CD4-positive, alpha-beta T cell treated with Interleukin-6 for 4 hours (primary cell): ENCODE measurements around the gene SDHC.
A peak's percentile ranks its signal among the peaks of the same experiment; 100 is the strongest.
"Not testable (repeated sequence)": the region's sequence is repeated elsewhere in the genome, so short reads cannot be mapped to it uniquely, and the experiment has no call there.

ENCODE experiments used
- DNase-seq: peaks from one replicate; pipeline ENCODE4 v3.0.0-alpha.2; 2020; ENCODE audit warnings: mixed read lengths

SDHC gene

DNA sequence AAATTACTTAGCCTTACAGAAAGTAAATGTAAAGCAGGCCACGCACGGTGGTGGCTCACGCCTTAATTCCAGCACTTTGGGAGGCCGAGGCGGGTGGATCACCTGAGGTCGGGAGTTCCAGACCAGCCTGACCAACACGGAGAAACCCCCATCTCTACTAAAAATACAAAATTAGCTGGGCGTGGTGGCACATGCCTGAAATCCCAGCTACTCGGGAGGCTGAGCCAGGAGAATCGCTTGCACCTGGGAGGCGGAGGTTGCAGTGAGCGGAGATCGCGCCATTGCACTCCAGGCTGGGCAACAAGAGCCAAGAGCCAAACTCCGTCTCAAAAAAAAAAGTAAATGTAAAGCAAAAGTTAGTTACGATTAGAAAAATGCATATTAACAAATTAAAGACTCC is 75.0 kb downstream of the SDHC start:
- not testable (repeated sequence) for DNase-seq

DNA sequence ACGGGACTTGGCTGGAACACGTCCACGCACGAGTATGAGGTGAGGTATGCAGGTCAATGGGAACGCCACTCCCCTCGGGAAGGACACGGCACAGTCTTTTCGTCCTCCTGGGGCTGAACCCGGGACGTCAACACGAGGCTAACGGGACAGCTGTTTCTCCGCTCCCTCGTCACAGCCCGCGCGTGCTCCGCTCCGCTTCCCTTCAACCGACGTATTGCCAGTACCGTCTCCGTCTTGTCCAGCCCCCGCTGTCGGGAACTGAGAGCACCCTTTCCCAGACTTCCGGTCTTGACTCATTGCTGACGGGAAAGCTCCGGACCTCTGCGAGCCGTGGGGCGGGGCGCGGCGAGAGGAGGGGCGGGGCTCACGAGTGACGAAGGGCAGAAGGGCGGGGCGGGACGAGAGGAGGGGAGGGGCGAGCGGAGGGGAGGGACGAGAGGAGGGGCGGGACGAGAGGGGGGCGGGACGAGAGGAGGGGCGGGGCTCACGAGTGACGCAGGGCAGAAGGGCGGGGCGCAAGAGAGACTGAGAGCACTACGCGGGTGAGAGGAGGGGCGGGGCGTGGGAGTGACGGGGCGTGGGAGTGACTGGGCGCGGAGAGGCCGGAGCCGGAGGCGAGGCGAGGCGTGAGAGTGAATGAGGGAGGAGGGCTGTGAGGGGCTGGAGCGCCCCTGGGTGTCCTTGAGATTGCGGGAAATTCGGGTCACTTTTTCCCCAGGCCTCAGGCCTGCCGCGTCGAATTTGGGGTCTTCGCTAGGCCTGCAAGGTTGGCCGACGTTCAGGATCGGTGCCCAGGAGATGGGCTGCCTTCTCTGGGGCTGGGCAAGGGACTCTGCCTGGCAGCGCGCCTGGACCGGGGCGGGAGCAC is 75.7 kb downstream of the SDHC start:
- DNase-seq: peak; percentile 97

DNA sequence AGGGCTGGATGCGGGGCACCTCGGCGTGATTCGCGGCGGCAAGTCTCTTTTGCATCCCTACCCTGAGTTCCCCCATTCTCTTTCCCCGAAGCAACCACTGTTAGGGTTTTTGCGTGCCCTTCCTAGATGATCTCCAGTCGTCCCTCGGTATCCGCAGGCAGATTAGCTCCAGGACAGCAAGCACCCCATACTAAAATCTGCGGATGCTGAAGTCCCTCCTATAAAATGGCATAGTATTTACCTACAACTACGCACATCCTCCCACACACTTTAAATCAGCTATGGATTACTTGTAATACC is 76.3 kb downstream of the SDHC start:
- no peak for DNase-seq

DNA sequence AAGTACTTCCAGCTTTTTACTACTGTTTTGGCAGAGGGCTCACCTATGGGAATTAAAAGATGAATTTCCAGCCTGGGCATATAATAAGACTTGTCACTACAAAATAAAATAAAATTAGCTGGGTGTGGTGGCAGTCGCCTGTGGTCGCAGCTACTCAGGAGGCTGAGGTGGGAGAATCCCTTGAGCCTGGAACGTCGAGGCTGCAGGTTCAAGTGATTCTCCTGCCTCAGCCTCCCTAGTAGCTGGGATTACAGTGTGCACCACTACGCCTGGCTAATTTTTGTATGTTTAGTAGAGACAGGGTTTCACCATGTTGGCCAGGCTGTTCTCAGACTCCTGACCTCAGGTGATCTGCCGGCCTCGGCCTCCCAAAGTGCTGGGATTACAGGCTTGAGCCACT is 77.0 kb downstream of the SDHC start:
- not testable (repeated sequence) for DNase-seq

DNA sequence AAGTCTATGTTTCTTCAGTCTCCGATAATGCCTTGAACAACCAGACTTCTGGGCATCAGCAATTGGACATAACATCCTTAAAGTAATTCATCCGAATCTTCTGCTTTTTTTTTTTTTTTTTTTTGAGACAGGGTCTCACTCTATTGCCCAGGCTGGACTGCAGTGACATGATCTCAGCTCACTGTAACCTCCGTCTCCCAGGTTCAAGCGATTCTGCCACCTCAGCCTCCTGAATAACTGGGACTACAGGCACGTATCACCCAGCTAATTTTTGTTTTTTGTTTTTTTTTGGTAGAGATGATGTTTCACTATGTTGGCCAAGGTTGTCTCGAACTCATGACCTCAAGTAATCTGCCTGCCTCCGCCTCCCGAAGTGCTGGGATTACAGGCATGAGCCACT is 77.4 kb downstream of the SDHC start:
- DNase-seq: no peak

DNA sequence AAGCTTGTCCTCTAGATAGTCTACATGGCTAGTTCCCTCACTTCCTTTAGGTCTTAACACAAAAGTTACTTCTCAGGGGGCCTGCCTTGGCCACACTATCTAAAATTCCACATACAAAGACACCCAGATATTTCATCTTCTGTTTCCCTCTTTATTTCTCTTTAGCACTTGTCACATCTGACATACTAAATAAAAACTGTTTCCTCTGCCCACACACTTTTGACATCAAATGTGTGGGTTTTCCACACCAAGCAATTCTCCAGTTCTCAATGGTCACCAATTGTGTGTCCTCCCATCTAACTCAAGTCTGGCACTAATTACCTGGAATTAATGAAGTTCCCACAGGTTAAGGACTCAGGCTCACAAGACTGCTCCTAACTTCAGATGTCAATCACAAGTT is 79.0 kb downstream of the SDHC start:
- DNase-seq: no peak

DNA sequence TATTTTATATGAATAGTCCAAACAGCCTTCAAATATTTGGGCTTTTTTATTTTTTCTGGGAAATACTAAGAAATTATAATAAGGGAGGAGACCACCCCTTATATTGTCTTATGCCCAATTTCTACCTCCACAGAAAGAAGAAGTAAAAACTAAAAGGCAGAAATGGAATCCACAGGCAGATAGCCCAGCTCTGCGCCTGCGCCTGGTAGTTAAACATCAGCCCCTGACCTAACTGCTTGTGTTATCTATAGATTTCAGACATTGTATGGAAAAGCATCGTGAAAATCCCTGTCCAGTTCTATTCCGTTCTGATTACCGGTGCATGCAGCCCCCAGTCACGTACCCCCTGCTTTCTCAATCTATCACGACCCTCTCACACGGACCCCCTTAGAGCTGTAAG is 82.9 kb downstream of the SDHC start:
- DNase-seq: not testable (repeated sequence)

DNA sequence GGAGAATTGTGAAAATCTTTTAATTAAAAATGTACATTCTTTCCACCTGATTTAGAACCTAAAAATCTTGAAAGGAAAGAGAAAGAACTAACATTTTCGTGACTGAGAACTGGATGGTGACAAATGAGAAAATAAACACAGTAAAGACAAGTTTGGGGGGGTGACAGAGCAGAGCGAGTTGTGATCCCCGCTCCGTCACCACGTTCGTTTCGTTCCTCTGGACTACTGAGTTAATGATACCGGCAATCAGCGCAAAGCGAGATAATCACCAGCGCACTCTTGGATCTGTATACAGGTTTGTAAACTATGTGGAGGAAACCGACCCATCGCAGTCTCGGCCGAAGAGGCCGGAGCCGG is 84.7 kb downstream of the SDHC start:
- no peak for DNase-seq

DNA sequence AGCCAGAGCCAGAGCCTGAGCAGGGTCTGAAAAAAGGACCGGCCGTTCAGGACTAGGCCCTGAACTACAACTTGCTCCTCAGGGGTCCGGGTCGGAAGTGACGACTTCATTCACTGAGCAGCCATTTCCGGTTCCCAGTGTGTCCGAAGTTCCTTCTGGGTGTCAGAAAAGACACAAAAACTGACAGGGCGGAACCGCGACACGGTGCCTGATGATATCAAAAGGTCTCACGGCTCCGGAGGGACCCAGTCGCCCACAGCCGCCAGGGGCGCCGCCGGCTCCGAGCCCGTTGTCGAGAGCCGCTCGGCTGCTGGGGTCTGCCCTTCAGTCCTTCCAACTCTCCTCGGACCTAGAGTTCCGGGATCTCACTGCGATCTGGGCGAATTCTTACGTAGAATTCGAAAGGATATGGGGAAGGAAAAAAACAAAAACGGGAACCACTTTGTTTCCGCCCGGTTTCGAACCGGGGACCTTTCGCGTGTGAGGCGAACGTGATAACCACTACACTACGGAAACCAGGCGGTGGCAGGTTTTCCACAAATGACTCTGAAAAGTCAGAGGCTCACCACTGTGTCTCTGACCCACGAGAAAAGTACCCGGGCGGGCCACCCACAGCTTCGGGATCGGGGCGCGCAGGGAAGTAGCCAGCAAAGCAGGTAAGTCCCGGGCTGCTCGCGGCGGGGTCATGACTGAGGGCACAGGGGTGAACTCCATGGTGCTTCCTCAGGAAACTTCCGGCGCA is 85.2 kb downstream of the SDHC start:
- DNase-seq: peak; percentile 89

DNA sequence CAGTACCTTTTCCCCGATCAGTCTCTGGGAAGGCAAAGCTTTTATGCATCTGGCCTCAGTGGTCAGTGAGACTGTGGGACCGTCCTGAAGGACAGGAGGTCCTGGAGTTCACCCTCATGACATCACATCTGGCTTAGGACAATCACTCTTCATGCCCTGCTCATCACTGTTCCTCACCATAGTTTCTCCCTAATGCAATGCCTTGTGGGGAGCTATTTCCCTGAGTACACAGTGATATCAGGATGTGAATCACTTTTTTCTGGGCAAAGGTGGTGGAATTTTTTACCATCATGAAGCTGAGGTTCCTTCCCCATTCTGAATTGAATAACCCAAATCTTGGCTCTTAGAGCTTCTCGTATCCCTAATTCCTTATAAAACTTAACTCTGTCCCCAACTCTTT is 88.3 kb downstream of the SDHC start:
- DNase-seq: no peak

DNA sequence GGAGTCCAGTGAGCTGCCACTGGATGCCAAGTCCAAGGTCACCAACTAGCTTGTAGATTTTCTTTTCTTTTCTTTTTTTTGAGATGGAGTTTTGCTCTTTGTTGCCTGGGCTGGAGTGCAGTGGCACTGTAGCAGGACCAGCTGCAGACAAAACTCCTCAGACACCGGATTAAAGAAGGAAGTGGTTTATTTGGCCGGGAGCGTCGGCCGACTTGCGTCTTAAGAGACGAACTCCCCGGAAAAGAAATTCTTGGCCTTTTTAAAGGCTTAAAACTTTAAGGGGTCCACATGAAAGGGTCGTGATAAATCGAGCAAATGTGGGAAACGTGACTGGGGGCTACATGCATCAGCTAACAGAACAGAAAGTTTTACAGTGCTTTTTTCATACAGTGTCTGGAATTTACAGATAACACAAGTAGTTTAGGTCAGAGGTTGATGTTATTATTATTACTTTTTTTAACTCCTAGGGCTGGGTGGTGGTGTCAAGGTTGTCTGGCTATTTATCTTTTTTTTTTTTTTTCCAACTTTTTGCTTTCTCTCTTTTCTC is 89.9 kb downstream of the SDHC start:
- DNase-seq: no peak

DNA sequence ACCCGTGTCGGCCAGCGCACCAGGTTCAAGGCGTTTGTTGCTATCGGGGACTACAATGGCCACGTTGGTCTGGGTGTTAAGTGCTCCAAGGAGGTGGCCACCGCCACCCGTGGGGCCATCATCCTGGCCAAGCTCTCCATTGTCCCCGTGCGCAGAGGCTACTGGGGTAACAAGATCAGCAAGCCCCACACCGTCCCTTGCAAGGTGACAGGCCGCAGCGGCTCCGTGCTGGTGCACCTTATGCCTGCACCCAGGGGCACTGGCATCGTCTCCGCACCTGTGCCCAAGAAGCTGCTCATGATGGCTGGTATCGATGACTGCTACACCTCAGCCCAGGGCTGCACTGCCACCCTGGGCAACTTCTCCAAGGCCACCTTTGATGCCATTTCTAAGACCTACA is 92.4 kb downstream of the SDHC start:
- DNase-seq: not testable (repeated sequence)

DNA sequence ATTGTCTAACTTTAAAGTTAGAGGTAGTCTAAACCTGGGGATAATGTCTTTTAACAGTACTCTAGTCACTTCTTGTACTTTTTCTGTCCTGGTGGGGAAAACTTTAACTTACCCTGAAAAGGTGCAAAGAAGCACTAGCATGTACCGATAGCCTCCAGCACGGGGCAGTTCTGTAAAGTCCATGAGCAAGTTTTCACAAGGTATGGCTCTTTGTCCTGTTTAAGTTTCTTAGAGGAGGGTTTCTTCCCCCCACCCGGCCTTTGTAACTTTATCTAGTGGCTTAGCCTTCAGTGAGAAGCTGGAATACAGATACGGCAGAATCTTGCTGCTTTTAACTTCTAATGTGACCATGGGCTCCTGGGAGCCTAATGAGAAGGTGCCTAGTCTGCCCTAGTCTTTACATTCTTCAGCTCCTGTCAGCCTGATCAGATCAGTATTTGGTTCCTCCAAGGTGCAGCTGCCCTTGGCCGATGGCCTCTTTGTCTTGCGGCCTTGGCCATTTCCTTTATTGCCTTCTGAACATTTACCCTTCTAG is 93.3 kb downstream of the SDHC start:
- no peak for DNase-seq

DNA sequence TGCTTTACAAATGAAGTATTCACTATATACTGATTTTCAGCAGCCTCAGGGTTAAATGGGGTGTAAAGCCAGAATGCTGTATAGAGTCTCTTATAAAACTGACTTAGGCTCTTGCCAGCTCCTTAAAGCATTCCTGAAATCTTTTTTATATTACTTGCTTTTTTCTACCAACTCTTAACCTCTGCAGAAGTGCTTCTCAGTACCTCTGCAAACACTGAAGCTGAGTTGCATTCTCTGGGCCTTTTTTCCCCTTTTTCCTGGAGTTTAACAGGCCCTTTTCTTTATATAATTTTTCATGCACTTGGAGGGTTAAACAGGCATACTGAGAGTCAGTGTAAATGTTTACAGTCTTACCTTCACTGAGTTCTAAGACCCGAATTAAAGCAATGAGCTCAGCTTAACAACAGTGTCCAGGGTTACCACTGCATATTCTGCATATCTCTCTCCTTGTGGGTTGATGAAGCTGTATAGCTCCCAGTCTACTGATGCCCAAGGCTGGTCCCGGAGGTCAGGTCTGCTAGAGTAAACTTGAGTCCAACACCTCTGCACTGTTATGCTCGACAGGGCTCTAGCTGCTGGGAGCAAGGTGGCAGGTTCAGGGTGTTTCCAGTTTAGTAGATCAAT is 94.4 kb downstream of the SDHC start:
- DNase-seq: no peak

DNA sequence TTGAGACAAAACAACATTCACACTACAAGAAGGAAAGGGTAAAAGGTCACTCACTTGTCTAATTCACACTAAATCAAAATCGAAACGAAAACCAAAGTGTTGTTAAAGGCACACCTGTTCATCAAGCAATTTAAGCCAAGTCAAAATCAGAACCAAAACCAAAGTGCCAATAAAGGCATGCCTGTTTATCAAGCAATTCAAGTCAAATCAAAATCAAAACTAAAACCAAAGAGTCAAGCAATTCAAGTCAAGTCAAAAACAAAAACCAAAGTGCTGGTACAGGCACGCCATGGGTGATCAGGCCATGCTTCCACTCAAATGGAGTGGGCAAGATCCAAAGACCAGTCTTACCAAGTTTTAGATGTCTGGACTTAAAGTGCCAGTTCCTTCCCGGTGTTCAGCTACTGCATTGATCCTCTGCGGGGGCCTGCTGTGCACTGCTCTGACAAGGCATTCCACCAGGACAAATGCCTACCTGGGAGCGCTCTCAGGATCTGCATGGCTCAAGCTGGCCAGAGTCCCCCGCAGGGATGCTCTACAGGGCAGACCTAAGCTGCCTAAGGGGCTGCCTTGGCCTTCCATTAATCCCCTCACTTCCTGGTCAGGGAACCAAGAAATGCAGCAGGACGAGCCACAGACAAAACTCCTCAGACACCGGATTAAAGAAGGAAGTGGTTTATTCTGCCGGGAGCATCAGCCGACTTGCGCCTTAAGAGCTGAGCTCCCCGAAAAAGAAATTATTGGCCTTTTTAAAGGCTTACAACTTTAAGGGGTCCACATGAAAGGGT is 95.9 kb downstream of the SDHC start:
- not testable (repeated sequence) for DNase-seq

DNA sequence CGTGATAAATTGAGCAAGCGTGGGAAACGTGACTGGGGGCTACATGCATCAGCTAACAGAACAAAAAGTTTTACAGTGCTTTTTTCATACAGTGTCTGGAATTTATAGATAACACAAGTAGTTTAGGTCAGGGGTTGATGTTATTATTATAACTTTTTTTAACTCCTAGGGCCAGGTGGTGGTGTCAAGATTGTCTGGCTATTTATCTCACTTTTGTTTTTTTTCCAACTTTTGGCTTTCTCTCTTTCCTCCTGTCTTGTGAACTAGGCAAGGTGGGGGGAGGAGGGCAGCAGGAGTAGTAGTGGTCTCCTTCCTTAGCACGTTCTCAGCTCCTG is 96.4 kb downstream of the SDHC start:
- not testable (repeated sequence) for DNase-seq
